RWPE1 (cell line): Measurements from ENCODE around the gene ENO1.
"Not testable (repeated sequence)": the region's sequence is repeated elsewhere in the genome, so short reads cannot be mapped to it uniquely, and the experiment has no call there.

Experiments used
- CTCF ChIA-PET: fragments of 350-600 bp; sonication (Branson Sonifier 250); formaldehyde crosslinking; extraction: SDS; loops from one replicate; lab custom pipeline; 2021; lab: Yijun Ruan, JAX
- POLR2A ChIA-PET: fragments of 400-600 bp; formaldehyde crosslinking; extraction: SDS; loops from one replicate; lab custom pipeline; 2020; ENCODE audit warnings: antibody characterized with exemption; ENCODE audit not compliant: low non-redundant PET; lab: Yijun Ruan, JAX
- DNase-seq: peaks from one replicate; pipeline ENCODE4 v3.0.0; 2012; ENCODE audit warnings: low spot score
- H3K27ac ChIP-seq: fragments of 450-650 bp; 2 replicates; pipeline ENCODE4 v1.5.1; 2017
- CTCF ChIP-seq: fragments of 450-650 bp; conservative IDR thresholded peaks from 2 replicates; pipeline ENCODE4 v1.5.1; 2017; ENCODE audit warnings: low read depth, mild to moderate bottlenecking

ENO1 gene

DNA sequence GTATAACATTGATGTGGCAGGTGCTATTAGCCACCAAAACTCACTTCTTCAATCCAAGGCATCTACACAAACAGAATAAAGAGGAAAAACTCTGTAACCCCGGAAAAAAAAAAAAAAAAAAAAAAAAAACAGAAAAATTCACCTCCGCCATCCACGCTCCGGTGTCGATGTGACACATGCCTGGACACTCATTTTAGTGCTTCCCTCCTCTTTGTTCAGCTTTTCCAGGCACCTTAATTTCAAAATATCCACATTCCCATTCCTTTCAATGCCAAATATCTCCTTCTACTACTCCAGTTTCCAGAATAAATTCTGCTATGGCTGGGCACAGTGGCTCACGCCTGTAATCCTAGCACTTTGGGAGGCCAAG, 55.2 kb downstream of the ENO1 start:
- no peak for DNase-seq
- ChIA-PET CTCF (interaction anchor here (0.5 to 1.5 kb wide), 3 partner anchors 23 to 106 kb away, joined by 3 to 7 read pairs (median 4); no protein-coding TSS in a partner anchor), POLR2A (no interaction called here)
- TF ChIP-seq CTCF, result no peak
- peak overlapping the region; percentile 66 for H3K27ac ChIP-seq

GRCh38 chr1:8822373-8823294, 55.9 kb downstream of the ENO1 start:
- DNase-seq, result peak; percentile 53
- POLR2A ChIA-PET, result no interaction called here
- peak overlapping the region; percentile 79 for H3K27ac ChIP-seq
- TF ChIP-seq CTCF, result no peak
- CTCF ChIA-PET, result interaction anchor here (0.5 to 1.5 kb wide), 3 partner anchors 26 to 106 kb away, joined by 4 to 7 read pairs (median 4); no protein-coding TSS in a partner anchor

GRCh38 chr1:8821084-8821483, 57.4 kb downstream of the ENO1 start:
- no peak for DNase-seq
- CTCF ChIA-PET, result interaction anchor here (0.9 to 1.4 kb wide), 2 partner anchors 17 to 28 kb away, joined by 4 to 5 read pairs; no protein-coding TSS in a partner anchor
- no peak overlapping the region for H3K27ac ChIP-seq
- POLR2A ChIA-PET, result no interaction called here
- TF ChIP-seq CTCF, result no peak

DNA sequence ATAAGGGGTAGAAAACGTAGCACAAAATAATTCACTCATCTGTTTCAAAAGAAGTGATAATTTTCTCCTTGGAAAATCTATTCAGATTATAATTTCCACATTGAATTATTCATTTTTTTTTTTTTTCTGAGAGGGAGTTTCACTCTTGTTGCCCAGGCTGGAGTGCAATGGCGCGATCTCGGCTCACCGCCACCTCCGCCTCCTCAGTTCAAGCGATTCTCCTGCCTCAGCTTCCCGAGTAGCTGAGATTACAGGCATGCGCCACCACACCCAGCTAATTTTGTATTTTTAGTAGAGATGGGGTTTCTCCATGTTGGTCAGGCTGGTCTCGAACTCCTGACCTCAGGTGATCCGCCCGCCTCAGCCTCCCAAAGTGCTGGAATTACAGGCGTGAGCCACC, 59.7 kb downstream of the ENO1 start:
- peak overlapping the region; percentile 99 for H3K27ac ChIP-seq
- CTCF ChIA-PET, result interaction anchor here (0.7 kb wide), 1 partner anchor 33 kb away, joined by 3 read pairs; no protein-coding TSS in a partner anchor
- DNase-seq, POLR2A ChIA-PET: not testable (repeated sequence)

- POLR2A ChIA-PET, result no interaction called here
- CTCF ChIA-PET, result no interaction called here
- TF ChIP-seq CTCF, result no peak
- peak; percentile 69 for DNase-seq
- peak overlapping the region; percentile 99 for H3K27ac ChIP-seq
Measured at GRCh38 chr1:8818325-8818775, 60.1 kb downstream of the ENO1 start.

DNA sequence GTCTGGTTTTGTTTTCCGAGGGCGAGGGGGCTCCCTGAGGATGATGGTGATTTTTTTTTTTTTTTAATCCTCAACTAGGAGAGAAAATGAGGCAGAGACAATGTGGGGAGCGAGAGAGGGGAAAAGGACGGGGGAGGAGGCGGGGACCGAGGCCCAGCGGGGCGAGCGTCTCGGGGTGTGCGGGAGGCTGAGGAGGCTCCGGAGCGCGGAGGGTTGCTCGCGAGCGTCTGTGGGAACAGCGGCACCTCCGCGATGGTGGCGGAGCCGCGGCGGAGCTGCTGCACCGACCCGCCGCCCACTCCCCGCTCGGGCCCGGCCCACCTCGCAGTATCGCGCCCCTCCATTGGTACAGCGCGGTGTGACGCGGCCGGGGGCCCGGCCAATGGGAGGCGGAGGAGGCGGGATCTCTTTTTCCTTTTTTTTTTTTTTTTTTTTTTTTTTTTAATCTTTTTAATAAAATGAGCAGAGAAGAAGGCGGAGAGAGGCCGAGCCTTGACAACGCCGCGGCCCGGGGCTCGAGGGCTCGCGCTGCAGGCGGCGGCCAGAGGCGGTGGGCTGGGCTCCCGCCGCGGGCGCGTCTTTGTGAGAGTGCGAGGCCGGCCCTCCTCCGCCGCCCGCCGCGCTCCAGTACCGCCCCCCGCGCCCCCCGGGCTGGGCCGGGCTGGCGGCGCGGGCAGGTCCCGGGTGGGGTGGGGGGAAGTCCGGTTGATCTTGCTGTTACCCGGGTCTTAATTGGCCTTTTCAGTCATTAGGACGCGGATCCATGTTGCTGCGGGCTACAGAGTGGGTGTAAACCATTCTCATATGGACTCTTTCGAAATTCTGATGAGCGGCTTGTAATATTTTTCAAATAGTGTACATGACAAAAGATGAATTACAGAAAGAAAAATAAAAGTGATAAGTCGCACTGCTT, 60.8 kb downstream of the ENO1 start, which contains the start of gene RERE:
RERE (minus strand) TSS at position 229 of the 913 bp plus-strand sequence.
- ChIA-PET CTCF (interaction anchor here (0.6 kb wide), 1 partner anchor 102 kb away, joined by 3 read pairs; no protein-coding TSS in a partner anchor), POLR2A (interaction anchor here (0.6 to 0.8 kb wide), 5 partner anchors 62 to 714 kb away, joined by 3 to 6 read pairs (median 4); no protein-coding TSS in a partner anchor)
- no peak for TF ChIP-seq CTCF
- peak within 1 kb of the TSS; percentile 99 for H3K27ac ChIP-seq
- peak; percentile 100 for DNase-seq
